Activated gamma-delta T cell (primary cell): ENCODE data around the gene CPA2.

ENCODE experiments used
- DNase-seq: peaks from one replicate; lab custom pipeline; 2025; lab: John Stamatoyannopoulos, UW

Gene CPA2

GRCh38 chr7:130279906-130280305 is 13.2 kb downstream of the CPA2 start:
- DNase-seq, result no peak

GRCh38 chr7:130281260-130281659 is 14.6 kb downstream of the CPA2 start:
- DNase-seq, result no peak

- DNase-seq, result no peak
Measured at GRCh38 chr7:130286881-130287280, 20.2 kb downstream of the CPA2 start.

- DNase-seq, result no peak
Measured at GRCh38 chr7:130288168-130288567, 21.5 kb downstream of the CPA2 start.

GRCh38 chr7:130288829-130289228 is 22.2 kb downstream of the CPA2 start:
- DNase-seq, result no peak

- DNase-seq, result no peak
Measured at GRCh38 chr7:130289478-130289877, 22.8 kb downstream of the CPA2 start.

GRCh38 chr7:130290745-130291144 is 24.1 kb downstream of the CPA2 start:
- DNase-seq, result no peak

- no peak for DNase-seq
Measured at GRCh38 chr7:130292682-130293257, 26.1 kb downstream of the CPA2 start, which contains the start of gene CPA4. Gene CPA4, plus strand, starts transcription at chr7:130293161. Its CDS starts 20 bp downstream, at chr7:130293181.

GRCh38 chr7:130293521-130293920 is 26.9 kb downstream of the CPA2 start:
- DNase-seq, result no peak

GRCh38 chr7:130294314-130294713 is 27.7 kb downstream of the CPA2 start:
- DNase-seq, result no peak

GRCh38 chr7:130296221-130296951 is 29.7 kb downstream of the CPA2 start:
- DNase-seq, result no peak

GRCh38 chr7:130297628-130298543 is 31.2 kb downstream of the CPA2 start:
- DNase-seq, result no peak

- no peak for DNase-seq
Measured at GRCh38 chr7:130298544-130299326, 32.1 kb downstream of the CPA2 start.

- DNase-seq, result no peak
Measured at GRCh38 chr7:130299866-130300265, 33.2 kb downstream of the CPA2 start.

GRCh38 chr7:130301501-130302020 is 34.9 kb downstream of the CPA2 start:
- no peak for DNase-seq

- DNase-seq, result no peak
Measured at GRCh38 chr7:130302649-130303048, 36.0 kb downstream of the CPA2 start.

- no peak for DNase-seq
Measured at GRCh38 chr7:130303127-130303526, 36.5 kb downstream of the CPA2 start.

GRCh38 chr7:130303551-130303950 is 36.9 kb downstream of the CPA2 start:
- no peak for DNase-seq

GRCh38 chr7:130303982-130304381 is 37.3 kb downstream of the CPA2 start:
- no peak for DNase-seq

GRCh38 chr7:130304878-130305277 is 38.2 kb downstream of the CPA2 start:
- DNase-seq, result no peak

- no peak for DNase-seq
Measured at GRCh38 chr7:130305433-130306042, 38.9 kb downstream of the CPA2 start.
